ENCODE data around the gene TENT5C.

DNA sequence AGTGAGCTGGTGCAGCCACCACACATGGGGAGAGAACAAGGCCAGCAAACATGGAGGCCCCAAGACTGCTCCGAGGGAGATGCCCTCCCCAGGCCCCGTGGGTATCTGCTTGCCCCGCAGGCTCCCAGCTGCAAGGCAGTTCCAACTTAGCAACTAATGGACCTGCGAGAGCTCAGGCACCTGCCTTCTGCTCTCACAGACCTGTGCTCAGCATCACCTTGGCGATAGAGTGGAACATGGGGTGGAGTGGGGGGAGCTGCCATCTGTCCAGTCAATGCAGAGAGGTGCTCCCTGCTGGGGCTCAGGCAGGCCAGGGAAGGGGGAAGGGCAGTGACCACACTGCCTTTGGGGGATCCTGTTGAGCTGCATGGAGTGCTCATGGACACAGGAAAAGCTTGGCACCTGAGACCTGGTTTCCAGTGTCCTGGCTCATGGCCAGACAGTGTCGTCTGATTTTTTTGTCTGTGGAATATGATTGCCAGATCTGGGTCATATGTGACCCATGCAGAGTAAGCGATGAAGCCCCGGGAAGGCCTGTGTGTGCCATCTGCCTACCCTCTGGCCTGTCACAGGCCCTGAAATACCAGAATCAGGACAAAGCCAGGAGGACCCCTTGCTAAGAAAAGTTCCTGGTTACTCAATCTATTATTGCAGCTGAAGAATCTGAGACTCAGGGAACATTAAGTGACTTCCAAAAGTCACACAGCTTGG lies 39.9 kb upstream of the TENT5C start:
- TF ChIP-seq, protein P1, sequence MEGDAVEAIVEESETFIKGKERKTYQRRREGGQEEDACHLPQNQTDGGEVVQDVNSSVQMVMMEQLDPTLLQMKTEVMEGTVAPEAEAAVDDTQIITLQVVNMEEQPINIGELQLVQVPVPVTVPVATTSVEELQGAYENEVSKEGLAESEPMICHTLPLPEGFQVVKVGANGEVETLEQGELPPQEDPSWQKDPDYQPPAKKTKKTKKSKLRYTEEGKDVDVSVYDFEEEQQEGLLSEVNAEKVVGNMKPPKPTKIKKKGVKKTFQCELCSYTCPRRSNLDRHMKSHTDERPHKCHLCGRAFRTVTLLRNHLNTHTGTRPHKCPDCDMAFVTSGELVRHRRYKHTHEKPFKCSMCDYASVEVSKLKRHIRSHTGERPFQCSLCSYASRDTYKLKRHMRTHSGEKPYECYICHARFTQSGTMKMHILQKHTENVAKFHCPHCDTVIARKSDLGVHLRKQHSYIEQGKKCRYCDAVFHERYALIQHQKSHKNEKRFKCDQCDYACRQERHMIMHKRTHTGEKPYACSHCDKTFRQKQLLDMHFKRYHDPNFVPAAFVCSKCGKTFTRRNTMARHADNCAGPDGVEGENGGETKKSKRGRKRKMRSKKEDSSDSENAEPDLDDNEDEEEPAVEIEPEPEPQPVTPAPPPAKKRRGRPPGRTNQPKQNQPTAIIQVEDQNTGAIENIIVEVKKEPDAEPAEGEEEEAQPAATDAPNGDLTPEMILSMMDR (IDR thresholded peaks at IDR 0.05): no peak
- no peak for TF ChIP-seq POLR2A (IDR thresholded peaks at IDR 0.05)

Data from breast epithelium (tissue), 3 donors.